Left colon (tissue), 2 donors: ENCODE measurements around the gene CNOT6. TPM values are rescaled to one million over a fixed set of nuclear protein-coding genes. Genes with fewer than 3 reads are reported as not detected.
"Not testable (repeated sequence)": the region's sequence is repeated elsewhere in the genome, so short reads cannot be mapped to it uniquely, and the experiment has no call there.

Experiments
- ATAC-seq: fragments of 200-7000 bp; cut with Tn5 transposase; one replicate; pipeline ENCODE4 v1.9.1; 2020; ENCODE audit warnings: mild to moderate bottlenecking, moderate library complexity
- DNase-seq, 2 donors: peaks; one replicate each; pipeline ENCODE4 v3.0.0-alpha.2; 2020
- intact Hi-C, 2 donors: fragments of 100-400 bp; cut with DNase I in 1 of 2; cut with micrococcal nuclease in 1 of 2; formaldehyde crosslinking; loops; one replicate each; pipeline versions ENCODE4 v1.11.2 to v1.14.0; 2022; cut with DNase I, micrococcal nuclease
- total RNA-seq, 2 donors: library from RNA; stranded (reverse); fragmentation: NEBNext Ultra II Directional; extraction: Animal tissue kit (Norgen Biotek cat#: 25700); gene quantifications; one replicate each; pipeline ENCODE4 v1.2.1, GENCODE V29; 2021
- donor health status: DM: no; HTN: no; CAD: no.
- donor health status: DM: yes; HTN: yes; CAD: no.

The CNOT6 gene
- total RNA-seq, 2 donors from 2014 or later, result 24.8 to 25.2 TPM

- intact Hi-C loops, result no loop called here
- no peak for ATAC-seq
These were observed 4.2 kb downstream of the CNOT6 start for GRCh38 chr5:180498378-180498777.

GRCh38 chr5:180499684-180500083, 5.5 kb downstream of the CNOT6 start:
- intact Hi-C loops, result no loop called here
- no peak for DNase-seq
- ATAC-seq, result peak; percentile 78

More at GRCh38 chr5:180498378-180498777, 4.2 kb downstream of the CNOT6 start:
- no peak for DNase-seq

- intact Hi-C loops, DNase-seq, ATAC-seq: not testable (repeated sequence)
These were observed 6.1 kb downstream of the CNOT6 start for GRCh38 chr5:180500300-180500699.

- intact Hi-C loops, result no loop called here
- DNase-seq (no peak), ATAC-seq (no peak)
These were observed 13.5 kb downstream of the CNOT6 start for GRCh38 chr5:180507661-180508060.

GRCh38 chr5:180515294-180515693, 21.1 kb downstream of the CNOT6 start:
- ATAC-seq (peak; percentile 32), DNase-seq (no peak)
- intact Hi-C loops, result no loop called here

- intact Hi-C loops, DNase-seq, ATAC-seq: not testable (repeated sequence)
These were observed 21.8 kb downstream of the CNOT6 start for GRCh38 chr5:180515974-180516373.

GRCh38 chr5:180516440-180516839, 22.3 kb downstream of the CNOT6 start:
- no peak for ATAC-seq
- DNase-seq, result no peak
- intact Hi-C loops, result no loop called here

- intact Hi-C loops, result no loop called here
- DNase-seq, result no peak
- ATAC-seq, result no peak
These were observed 24.9 kb downstream of the CNOT6 start for GRCh38 chr5:180519098-180519497.

GRCh38 chr5:180521101-180521500, 26.9 kb downstream of the CNOT6 start:
- intact Hi-C loops, result no loop called here
- ATAC-seq, result no peak
- DNase-seq, result no peak

- no peak for ATAC-seq
- intact Hi-C loops, result no loop called here
- DNase-seq, result no peak
These were observed 27.4 kb downstream of the CNOT6 start for GRCh38 chr5:180521591-180521990.

- no peak for DNase-seq
- no peak for ATAC-seq
- intact Hi-C loops, result no loop called here
These were observed 28.2 kb downstream of the CNOT6 start for GRCh38 chr5:180522330-180522729.

- intact Hi-C loops, result no loop called here
- no peak for ATAC-seq
- DNase-seq, result no peak
These were observed 29.7 kb downstream of the CNOT6 start for GRCh38 chr5:180523629-180524466.

GRCh38 chr5:180525399-180525798, 31.2 kb downstream of the CNOT6 start:
- ATAC-seq (no peak), DNase-seq (no peak)
- intact Hi-C loops, result no loop called here

- intact Hi-C loops, result no loop called here
- ATAC-seq, result no peak
- no peak for DNase-seq
These were observed 32.1 kb downstream of the CNOT6 start for GRCh38 chr5:180526269-180526668.

- ATAC-seq (no peak), DNase-seq (no peak)
- intact Hi-C loops, result no loop called here
These were observed 33.5 kb downstream of the CNOT6 start for GRCh38 chr5:180527659-180528058.

- ATAC-seq, intact Hi-C loops, DNase-seq: not testable (repeated sequence)
These were observed 36.9 kb downstream of the CNOT6 start for GRCh38 chr5:180531036-180531585.

- ATAC-seq (no peak), DNase-seq (no peak)
- intact Hi-C loops, result no loop called here
These were observed 38.1 kb downstream of the CNOT6 start for GRCh38 chr5:180532268-180532667.

- DNase-seq, result no peak
- no peak for ATAC-seq
- intact Hi-C loops, result no loop called here
These were observed 39.7 kb downstream of the CNOT6 start for GRCh38 chr5:180533845-180534244.

- no peak for DNase-seq
- intact Hi-C loops, result no loop called here
- no peak for ATAC-seq
These were observed 41.4 kb downstream of the CNOT6 start for GRCh38 chr5:180535573-180535972.

GRCh38 chr5:180540050-180540694, 46.0 kb downstream of the CNOT6 start:
- DNase-seq (no peak), ATAC-seq (no peak)
- intact Hi-C loops, result no loop called here
